Iris pigment epithelial cell (primary cell): Measurements from ENCODE around the gene CLTCL1.

Experiments used
- DNase-seq: peaks from one replicate; pipeline ENCODE4 v3.0.0-alpha.2; 2011; ENCODE audit warnings: low read depth

The CLTCL1 gene

DNA sequence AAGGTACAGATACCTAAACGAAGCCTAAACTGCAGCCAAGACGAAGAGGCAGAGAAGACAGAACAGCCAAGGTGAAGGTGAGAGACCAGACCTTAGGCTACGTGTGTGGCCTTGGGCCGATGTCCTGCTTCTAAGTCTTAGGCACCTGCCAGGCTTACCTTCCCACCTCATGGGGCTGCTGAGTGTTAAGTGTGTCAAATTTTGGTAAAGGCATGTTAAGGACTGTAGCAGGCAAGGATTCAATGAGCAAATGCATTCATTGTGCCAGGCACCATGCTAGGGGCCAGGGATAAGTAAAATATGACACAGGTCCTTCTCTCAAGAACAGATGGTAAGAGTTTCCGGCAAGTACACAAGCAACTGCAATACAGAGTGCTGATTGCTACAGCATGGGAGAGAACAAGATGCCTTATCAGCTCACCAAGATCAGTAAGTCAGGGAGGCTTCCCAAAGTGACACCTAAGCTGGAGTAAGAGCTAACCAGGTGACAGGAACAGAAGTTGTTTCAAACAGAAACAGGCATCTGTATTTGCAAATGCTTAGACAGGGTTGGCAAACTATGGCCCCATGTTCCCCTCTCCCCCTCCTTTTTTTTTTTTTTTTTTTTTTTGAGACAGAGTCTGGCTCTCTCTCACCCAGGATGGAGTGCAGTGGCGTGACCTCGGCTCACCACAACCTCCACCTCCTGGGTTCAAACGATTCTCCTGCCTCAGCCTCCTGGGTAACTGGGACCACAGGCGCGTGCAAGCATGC, 46.7 kb downstream of the CLTCL1 start:
- DNase-seq = no peak

DNA sequence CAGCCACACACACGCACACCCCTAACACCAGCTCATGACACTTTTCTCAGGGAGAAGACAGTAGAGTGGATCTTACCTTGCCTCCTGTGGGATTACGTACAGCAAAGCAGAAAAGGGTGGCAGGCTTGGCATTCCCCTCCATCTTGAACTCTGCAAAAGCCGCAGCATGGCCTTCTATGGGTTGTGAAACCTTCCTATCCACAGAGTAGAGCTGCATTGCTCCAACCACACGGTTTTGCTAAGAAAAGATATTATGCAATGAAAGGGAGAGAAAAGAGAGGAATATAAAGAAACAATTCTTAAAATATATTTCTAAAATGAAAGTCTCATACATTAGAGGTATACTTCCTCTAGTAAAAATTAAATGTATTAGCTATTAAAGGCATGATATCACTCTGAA, 48.8 kb downstream of the CLTCL1 start:
- no peak for DNase-seq

DNA sequence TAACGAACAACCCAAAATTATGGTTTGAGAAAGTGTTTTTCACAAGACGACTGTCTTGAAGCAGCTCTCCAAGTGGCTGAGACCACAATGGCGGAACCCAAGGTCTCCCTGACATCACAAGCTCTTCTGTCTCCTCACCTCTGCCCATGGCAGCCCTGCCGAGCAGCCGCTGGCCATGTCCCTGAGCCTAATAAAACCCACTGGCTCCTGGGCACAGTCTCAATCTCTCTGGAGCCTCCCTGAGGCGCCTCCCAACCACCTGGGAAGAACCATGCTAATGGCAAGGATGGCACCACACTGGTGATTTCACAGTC, 50.0 kb downstream of the CLTCL1 start:
- DNase-seq = no peak

GRCh38 chr22:19240813-19241592, 50.5 kb downstream of the CLTCL1 start:
- no peak for DNase-seq

GRCh38 chr22:19239464-19239863, 52.1 kb downstream of the CLTCL1 start:
- no peak for DNase-seq

- DNase-seq = peak; percentile 25
These were observed 52.6 kb downstream of the CLTCL1 start for GRCh38 chr22:19238900-19239299.

GRCh38 chr22:19235874-19236273, 55.6 kb downstream of the CLTCL1 start:
- no peak for DNase-seq

DNA sequence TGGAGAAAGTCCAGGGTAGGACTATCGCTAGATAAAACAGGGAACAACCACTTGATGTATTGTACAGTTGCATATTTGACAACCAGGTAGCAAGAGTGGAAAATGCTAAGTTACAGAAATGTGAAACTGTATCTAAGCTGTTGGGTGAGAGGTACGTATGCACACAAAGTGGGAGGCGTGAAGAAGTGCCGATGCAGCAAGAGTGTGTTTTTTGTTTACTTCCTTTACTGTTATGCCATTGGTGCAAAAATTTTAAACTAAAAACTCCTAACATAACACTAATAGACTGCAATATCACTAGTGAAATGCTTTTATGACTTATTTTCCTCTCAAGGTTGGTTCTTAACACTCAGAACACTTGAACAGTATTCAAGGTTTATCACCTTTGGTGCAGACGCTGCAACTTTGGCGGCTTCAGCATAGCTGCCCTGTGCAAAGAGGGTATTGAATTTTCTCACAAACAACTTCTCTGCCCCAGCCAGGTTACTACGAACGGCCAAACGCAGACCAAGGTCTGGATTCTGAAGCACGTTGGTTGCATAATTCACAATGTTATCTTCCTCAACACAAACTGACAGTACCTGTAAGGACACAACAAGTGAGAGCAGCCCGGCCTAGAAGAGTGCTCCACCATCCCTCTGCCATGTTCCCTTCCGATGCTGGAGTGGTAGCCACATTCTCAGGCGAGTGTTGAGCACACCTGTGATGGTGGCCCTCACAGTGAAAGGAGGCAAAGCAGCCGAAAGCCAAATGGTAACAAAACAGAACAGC, 57.2 kb downstream of the CLTCL1 start:
- no peak for DNase-seq

DNA sequence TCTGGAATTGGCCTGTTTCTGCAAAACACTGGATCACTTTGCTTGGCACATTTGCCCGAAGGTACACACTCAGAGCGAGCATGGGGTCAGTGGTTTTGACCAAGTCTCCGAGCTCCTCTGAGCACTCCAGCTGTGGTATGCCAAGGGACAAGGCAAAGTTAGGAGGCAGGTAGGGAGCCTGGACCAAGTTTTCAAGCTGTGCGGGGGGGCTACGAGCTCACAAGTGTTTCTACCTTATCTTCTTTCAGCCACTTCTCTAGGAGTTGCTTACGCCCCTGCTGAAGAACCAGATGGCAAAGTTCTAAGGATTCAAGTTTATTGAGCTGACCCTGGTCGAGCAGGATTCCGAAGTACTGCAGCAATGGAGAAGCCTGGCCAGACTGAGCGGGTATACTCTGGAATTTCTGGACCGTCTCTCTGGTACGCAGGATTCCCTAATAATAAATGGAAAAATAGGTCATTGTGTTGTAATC, 58.3 kb downstream of the CLTCL1 start:
- DNase-seq = no peak

- peak; percentile 27 for DNase-seq
These were observed 58.9 kb downstream of the CLTCL1 start for GRCh38 chr22:19232623-19233022.

DNA sequence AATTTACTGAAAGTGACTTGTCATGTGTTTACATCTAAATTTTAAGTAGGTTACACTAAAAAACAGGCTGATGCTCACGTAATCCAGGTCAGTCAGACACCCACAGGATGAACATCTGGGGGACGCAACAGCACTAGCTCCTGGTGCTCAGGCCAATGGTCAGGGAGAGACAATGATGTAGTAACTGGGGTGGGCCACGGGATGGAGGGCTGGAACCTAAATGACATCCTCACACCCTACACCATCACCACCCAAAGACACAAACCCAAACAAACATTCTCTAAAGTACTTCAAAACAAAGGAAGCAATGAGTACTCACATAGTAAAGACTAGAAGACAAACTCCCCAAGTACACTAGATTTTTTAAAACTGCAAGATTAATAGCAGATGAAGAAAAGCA, 59.5 kb downstream of the CLTCL1 start:
- DNase-seq = no peak

GRCh38 chr22:19229600-19229999, 61.9 kb downstream of the CLTCL1 start:
- DNase-seq = no peak

DNA sequence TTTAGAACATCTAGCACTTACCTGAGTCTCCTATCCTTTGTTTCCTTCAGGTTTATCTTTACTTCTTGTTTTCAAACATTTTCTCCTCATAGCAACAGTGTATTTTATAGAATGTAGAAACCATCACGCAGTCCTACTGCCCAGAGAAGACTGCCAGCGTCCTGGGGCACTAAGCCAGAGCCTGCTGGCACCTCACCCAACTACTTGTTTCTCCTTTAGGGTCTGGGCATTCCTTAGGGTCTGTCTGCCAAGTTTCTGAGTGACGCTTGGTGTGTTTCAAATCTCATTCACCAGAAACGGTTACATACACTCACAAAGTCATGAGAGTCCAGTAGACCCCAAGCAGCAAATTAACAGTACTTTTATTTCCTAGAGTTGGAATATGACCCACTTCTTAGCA, 63.3 kb downstream of the CLTCL1 start:
- DNase-seq = no peak

DNA sequence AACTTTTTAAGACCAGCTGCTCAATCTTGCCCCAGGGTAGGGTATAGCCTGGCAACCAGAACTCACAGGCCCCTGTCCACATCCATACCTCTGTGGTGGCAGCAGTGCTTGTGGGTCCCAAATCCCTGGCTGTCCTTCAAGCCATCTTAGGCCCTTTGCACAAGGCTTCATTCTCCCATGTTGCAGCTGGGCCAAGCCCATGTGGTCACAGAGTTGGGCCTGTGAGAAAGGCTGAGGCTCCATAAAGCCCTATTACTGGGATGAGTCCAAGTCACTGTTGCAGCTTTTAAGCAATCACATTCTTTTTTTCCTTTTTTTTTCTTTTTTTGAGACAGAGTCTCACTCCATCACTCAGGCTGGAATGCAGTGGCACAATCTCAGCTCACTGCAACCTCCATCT, 65.1 kb downstream of the CLTCL1 start:
- DNase-seq = no peak

DNA sequence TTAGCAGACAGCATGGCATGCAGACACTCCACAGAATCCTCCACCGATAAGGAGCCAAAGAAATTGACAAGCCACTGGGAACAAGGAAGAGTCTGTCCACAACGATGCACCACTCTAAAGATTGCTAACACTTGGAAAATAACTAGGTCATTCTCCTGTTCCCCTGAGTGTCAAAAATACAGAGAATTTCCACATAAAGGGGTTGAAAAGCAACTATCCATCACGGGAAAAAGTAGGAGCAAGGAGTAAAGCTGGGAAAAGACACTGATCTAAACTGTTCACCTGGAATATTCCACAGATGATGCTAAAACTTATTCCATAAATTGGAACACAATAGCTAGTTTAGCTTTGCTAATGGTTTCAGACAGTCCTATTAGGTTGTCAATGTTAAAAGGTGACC, 66.0 kb downstream of the CLTCL1 start:
- no peak for DNase-seq

- no peak for DNase-seq
These were observed 66.5 kb downstream of the CLTCL1 start for GRCh38 chr22:19224985-19225384.

DNA sequence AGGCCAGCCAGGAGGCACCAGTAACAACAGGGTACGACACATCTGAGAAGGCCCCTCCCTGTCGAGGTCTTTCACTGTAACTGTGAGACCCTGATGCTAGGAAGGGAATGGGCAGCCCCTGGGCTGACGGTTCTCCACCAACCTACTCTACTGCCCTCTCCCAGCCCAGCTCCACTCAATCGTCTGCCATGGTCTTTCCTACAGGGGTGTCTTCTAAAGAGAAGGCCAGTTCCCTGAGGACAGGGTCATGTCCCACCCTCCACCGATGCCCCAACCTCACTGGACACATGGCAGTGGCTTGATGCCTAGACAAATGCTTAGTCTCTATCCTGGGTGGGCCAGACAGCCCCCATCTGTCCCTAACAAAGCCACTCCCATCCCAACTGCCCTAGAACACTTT, 67.0 kb downstream of the CLTCL1 start:
- no peak for DNase-seq

DNA sequence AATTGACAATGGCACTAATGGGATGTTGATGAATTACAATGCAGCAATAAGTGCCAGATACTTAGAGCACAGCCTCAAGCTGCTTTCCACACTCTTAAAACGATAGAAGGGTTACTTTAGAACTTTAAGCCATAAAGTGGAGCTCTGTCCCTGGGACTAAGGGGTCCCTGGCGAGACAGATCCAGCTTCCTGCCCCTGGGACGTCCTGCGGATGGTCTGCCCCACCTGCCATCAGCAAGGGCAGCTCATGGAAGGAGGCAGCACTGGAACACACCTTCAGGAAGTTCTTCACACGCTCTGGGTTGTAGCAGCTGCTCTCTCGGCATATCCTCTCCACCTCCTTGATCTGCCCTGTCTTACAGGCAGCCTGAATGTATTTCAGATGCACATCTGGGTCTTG, 67.9 kb downstream of the CLTCL1 start:
- DNase-seq = no peak

DNA sequence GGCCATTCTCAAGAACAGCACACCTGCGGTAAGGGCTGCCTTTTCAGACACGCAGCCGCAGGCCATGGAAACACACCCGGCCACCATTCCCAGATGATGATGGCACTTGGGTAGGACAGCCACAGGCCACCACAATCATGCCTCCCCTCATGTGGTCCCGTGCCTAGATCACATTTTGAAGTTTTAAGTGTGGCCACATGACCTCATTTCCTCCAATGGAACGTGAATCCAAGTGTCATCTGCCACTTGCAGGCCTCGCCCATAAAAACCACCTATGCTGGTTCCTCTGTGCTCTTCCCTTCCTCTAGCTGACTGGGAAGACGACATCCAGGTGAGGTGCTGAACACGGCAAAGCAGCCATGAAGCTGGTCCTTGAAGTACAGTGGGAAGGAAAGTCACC, 68.4 kb downstream of the CLTCL1 start:
- no peak for DNase-seq

- no peak for DNase-seq
These were observed 69.1 kb downstream of the CLTCL1 start for GRCh38 chr22:19222242-19223005.

GRCh38 chr22:19220867-19221266, 70.7 kb downstream of the CLTCL1 start:
- no peak for DNase-seq

- no peak for DNase-seq
These were observed 72.8 kb downstream of the CLTCL1 start for GRCh38 chr22:19218541-19219233.
